ENCODE measurements around the gene CMPK1. TPM values are rescaled to one million over a fixed set of nuclear protein-coding genes. Genes with fewer than 3 reads are reported as not detected.

CMPK1 gene
- total RNA-seq: 87.2 and 110 TPM in 2 replicates

GRCh38 chr1:47333578-47333921, at the start of gene CMPK1:
Gene CMPK1, plus strand, starts transcription at chr1:47333790. Its CDS starts 156 bp downstream, at chr1:47333946.

GRCh38 chr1:47313915-47314664, 19.5 kb upstream of the CMPK1 start, which contains the start of gene STIL:
Gene STIL, minus strand, starts transcription at chr1:47314147. Its CDS starts 3,828 bp downstream, at chr1:47310319.

GRCh38 chr1:47415728-47416318, 82.2 kb downstream of the CMPK1 start, which contains the start of gene FOXE3:
Gene FOXE3, plus strand, starts transcription at chr1:47416285. Its CDS starts 31 bp downstream, at chr1:47416316.

Other genes with a start within 250 kb of the CMPK1 start
- not detected in 2 replicates for gene CYP4A22, start 196.3 kb upstream of the CMPK1 start, total RNA-seq
- 0.26 TPM in 1 of 2 replicates, not detected in the other for gene PDZK1IP1, start 143.8 kb upstream of the CMPK1 start, total RNA-seq
- 72.0 and 121 TPM in 2 replicates for gene TAL1, start 101.6 kb upstream of the CMPK1 start, total RNA-seq
- 3.5 and 3.7 TPM in 2 replicates for gene STIL, start 19.6 kb upstream of the CMPK1 start, total RNA-seq
- gene FOXE3, start 82.5 kb downstream of the CMPK1 start, total RNA-seq: under 0.01 TPM in 1 of 2 replicates, not detected in the other
- 0.11 and 0.26 TPM in 2 replicates for gene FOXD2, start 104.3 kb downstream of the CMPK1 start, total RNA-seq

Data from dermis lymphatic vessel endothelial cell (primary cell).